IPS-11a (cell line): ENCODE results near the gene HOXB6.

Experiments
- H3K4me3 ChIP-seq: one replicate; pipeline ENCODE4 v1.5.1; 2013; ENCODE audit warnings: low read depth, low read length, control low read depth

HOXB6 gene

GRCh38 chr17:48636177-48637018, 31.6 kb upstream of the HOXB6 start:
- no peak overlapping the region for H3K4me3 ChIP-seq

DNA sequence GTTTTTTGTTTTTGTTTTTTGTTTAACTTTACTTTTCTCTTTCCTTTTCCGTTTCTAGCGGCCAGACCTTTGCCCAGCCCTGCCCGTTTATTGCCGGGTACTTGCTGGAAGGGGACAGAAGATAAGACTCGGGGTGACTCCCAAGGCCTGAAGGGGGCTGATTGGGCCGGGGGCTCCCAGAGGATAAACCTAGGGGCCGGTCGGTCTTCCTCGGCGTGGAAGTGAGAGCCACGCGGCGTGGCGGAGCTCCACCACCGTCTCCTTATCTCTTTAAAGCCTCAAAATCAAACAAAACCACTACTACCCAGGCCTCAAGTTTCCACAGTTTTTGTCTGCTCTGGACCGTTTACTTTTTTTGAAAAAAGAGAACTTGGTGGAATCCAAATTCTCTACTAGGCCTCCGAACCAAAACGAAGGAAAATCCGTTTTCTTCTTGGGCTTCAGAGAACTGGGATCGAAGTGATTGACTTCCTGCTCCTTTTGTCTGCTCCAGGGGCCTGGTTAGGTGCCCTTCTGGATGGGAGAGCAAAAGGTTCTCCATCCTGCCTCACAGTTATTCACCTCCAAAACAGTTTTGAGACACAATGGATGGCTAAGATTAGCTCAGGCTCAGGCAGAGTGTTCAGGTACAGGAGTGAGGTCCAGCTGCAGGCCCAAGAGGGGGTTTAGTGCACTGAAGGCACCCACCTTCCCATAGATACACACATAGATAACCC, 29.9 kb upstream of the HOXB6 start:
- no peak overlapping the region for H3K4me3 ChIP-seq

GRCh38 chr17:48633266-48633677, 28.5 kb upstream of the HOXB6 start:
- H3K4me3 ChIP-seq = no peak overlapping the region

GRCh38 chr17:48632579-48633265, 27.9 kb upstream of the HOXB6 start:
- no peak overlapping the region for H3K4me3 ChIP-seq

- H3K4me3 ChIP-seq = no peak overlapping the region
Observed at GRCh38 chr17:48631693-48632578, 27.1 kb upstream of the HOXB6 start.

DNA sequence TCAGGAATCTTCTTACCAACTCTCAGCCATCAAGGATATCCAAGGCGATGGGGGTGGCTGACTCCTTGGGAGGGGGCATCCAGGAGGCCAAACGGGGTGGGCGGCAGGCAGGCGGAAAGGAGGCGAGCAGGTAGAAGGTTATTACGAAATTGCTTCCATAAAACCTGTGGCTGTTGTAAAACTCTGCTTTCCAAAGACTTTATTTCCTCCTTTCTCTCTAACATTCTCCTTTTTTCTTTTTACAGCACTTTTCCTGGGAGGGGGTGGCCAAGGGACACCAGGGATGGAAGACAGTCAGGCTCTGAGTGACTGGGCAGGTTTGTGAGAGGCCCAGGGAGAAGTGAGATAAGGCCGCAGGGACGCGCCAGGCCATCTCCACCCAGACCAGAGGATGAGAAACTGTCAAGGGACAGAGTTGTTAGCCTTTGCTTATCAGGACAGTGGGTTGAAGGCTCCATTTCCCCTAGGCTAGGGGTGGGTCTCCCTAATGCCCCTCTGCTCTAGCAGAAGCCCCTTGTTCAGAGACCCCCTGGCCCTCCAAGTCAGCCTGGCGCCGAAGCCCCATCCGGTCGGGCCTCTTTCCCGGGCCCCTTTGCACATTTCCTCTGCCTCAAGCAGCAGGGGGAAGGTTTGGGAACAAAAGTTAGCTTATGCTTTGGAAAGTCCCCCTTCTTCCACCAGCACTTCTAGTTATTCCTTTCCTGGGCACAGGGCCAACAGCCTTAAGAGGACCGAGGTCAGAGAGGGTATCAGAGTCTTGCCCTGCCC, 26.3 kb upstream of the HOXB6 start:
- no peak overlapping the region for H3K4me3 ChIP-seq

DNA sequence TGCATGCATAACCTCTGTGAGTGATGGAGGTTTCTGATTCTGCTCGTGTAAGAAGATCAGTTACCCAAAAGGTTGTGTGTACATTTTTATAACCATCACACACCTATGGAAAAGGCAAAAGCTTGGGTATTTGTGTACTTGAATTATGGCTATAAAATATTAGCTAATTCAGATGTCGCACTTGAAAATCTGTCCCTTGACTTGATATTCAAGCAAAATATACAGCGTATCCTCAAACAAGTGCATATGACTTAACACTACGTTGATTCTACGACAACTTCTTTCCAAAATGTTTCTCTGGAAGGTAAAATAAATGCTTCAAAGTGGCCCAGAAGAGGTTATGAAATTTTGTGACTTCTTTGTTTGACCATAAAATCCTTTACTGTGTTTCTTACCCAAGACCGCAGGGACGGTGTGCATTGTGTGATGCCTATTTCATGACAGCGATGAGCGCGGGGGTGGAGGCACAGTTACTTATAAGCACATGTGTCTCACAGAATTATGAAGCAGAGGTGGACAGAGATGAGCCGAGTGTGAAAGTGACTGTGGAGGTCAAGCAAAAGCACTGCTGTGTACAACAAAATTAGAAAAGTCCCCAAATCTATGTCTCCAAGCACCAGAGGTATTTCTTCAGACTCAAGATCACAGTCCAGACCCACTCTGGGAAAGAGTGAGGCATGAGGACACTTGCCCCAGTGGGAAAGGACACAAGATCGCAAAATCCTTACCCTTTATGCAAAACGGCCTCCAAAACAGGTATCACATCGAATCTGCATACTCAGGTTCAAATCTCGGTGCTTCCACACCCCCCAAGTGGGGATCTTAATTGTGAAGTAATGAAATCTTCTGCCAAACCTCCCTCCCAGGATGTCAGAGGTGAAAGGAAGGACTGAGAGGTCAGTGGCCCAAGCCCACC, 25.5 kb upstream of the HOXB6 start:
- no peak overlapping the region for H3K4me3 ChIP-seq

- H3K4me3 ChIP-seq = no peak overlapping the region
Observed at GRCh38 chr17:48629411-48629759, 24.6 kb upstream of the HOXB6 start.

- no peak overlapping the region for H3K4me3 ChIP-seq
Observed at GRCh38 chr17:48628649-48629410, 24.0 kb upstream of the HOXB6 start.

- no peak overlapping the region for H3K4me3 ChIP-seq
Observed at GRCh38 chr17:48627623-48628521, 23.1 kb upstream of the HOXB6 start.

GRCh38 chr17:48627118-48627597, 22.4 kb upstream of the HOXB6 start:
- H3K4me3 ChIP-seq = no peak overlapping the region

GRCh38 chr17:48626245-48627117, 21.7 kb upstream of the HOXB6 start, which contains the start of gene HOXB9:
Gene HOXB9, minus strand, starts transcription at chr17:48626358. Its CDS starts 89 bp downstream, at chr17:48626269.
- no peak within 1 kb of the TSS for H3K4me3 ChIP-seq

- H3K4me3 ChIP-seq = no peak overlapping the region
Observed at GRCh38 chr17:48625495-48626244, 20.9 kb upstream of the HOXB6 start.

DNA sequence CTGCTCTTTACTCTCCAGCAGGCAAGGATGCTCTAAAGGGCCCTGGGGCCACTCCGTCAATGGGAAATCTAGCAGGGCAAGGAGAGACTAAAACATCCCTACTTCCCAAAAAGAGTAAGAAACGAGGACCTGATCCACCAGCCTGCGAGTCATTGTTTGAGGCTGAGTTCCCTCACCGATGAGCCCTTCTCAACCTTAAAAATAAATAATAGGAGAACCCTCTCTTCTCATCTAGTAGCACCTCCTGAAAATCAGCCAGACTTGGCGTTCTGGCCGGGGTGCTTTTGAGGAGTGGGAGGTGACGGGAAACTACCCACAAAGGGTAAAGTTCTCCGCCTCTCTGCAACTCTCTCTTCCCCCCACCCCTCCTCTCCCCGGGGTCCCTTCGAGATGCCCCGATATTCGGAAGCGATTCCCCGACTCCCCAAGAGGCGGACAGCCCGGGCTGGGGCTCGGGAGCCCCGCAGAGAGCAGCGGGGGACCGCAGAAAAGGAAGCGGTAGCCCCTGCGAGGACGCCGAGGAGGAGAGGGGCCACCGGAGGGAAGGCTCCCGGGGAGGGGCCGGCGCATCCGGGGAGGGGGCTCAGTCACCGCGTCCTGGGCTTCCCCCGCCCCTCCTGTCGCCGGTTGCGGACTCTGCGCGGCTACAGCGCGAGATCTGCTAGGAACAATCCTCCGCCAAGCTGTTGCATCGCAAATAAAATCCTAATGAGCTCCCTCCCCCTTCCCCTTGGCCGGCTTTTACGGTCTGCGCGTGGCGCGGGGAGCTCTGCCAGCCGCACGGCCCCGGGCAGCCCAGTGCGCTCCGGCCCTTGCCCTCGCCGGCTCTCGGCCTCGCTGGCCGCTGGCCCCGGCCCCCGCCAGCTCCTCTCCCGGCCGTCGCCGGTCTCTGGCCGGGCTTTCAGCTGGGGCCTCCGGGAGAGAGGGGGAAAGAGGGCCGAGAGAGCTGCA, 20.0 kb upstream of the HOXB6 start:
- H3K4me3 ChIP-seq = no peak overlapping the region
